Measurements from ENCODE around the gene CYFIP2. TPM values are rescaled to one million over a fixed set of nuclear protein-coding genes. Genes with fewer than 3 reads are reported as not detected.

Gene CYFIP2
- total and polyA plus RNA-seq, 2 of the 8 experiments (the other 6 are each of a cell fraction or from before 2014, with no cell fraction given) = 45.1 to 80.6 TPM

DNA sequence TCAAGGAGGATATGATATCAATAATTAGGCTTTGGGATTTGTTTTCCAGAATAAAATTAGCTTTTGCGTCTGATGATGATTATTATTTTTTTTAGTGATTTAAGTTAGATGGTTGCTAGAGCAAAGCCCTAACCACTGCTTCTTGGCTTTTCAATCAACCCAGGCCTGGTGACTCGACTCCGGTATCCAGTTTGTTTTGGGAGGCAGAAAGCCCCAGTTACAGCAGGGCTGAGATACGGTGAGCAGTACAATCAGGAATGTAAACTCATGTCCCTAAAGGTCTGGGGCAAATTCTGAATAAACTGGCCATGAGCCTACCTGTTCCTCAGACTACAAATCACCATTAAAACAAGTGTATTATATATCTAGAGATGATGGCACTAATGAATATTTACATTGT, 24.4 kb upstream of the CYFIP2 start:
- DNase-seq (ENCODE audit: low read depth in 1 of 2, low spot score in 2 of 2) (no peak), FAIRE-seq (no peak)
- Histone ChIP-seq H3K4ac (replicated peaks; ENCODE audit: insufficient read length, low read depth, low read length) (no peak overlapping the region), H2BK15ac (ENCODE audit: low read length) (no peak overlapping the region), H3K18ac (ENCODE audit: extremely low read depth, low read length) (no peak overlapping the region), H3K79me2 (ENCODE audit: control insufficient read depth in 1 of 2, insufficient read depth in 2 of 2, low read length in 2 of 2) (no peaks in the 10 kb centered on the region), H3K9ac (replicated peaks in 1 of 4; ENCODE audit: extremely low read depth in 1 of 4, low read depth in 3 of 4, low read length in 3 of 4) (no peak overlapping the region), H3K36me3 (ENCODE audit: control insufficient read depth in 2 of 4, insufficient read depth in 4 of 4, low read length in 3 of 4) (no peaks in the 10 kb centered on the region), H3K27me3 (replicated peaks in 1 of 4; ENCODE audit: control insufficient read depth in 3 of 4, extremely low read depth in 1 of 4, insufficient read depth in 3 of 4, low read length in 3 of 4) (no peaks in the 10 kb centered on the region), H2AK5ac (ENCODE audit: low read depth, low read length) (no peak overlapping the region), H3K9me3 (ENCODE audit: insufficient read depth in 2 of 2, low read depth in 1 of 2, low read length in 1 of 2) (no peaks in the 10 kb centered on the region), H3K23me2 (ENCODE audit: low read depth, low read length) (no peaks in the 10 kb centered on the region), H2BK5ac (ENCODE audit: low read depth, low read length) (no peak overlapping the region), H3K56ac (replicated peaks; ENCODE audit: insufficient read length, low read depth, low read length) (no peak overlapping the region), H3K27ac (ENCODE audit: low read depth, low read length) (no peak overlapping the region), H4K8ac (ENCODE audit: extremely low read depth, insufficient read depth, low read length) (no peak overlapping the region), H3K79me1 (ENCODE audit: low read depth, low read length) (no peaks in the 10 kb centered on the region), H4K20me1 (replicated peaks in 1 of 2; ENCODE audit: control insufficient read depth in 1 of 2, insufficient read depth in 2 of 2, low read length in 2 of 2) (no peaks in the 10 kb centered on the region), H3K23ac (ENCODE audit: insufficient read length) (no peak overlapping the region), H3K4me2 (ENCODE audit: insufficient read depth in 1 of 2, low read depth in 2 of 2, low read length in 2 of 2) (no peak overlapping the region), H3K4me3 (ENCODE audit: extremely low read depth in 1 of 4, insufficient read depth in 2 of 4, low read depth in 3 of 4, low read length in 4 of 4) (no peak overlapping the region), H2BK120ac (replicated peaks; ENCODE audit: low read depth, low read length) (no peak overlapping the region), H4K5ac (ENCODE audit: insufficient read length, low read depth, low read length) (no peak overlapping the region), H3K4me1 (replicated peaks in 1 of 4; ENCODE audit: control insufficient read depth in 3 of 4, insufficient read depth in 4 of 4, low read length in 3 of 4) (peaks cover 0 to 6% (median 2%) of the 10 kb centered on the region in 4 experiments; a peak in 1 of 7 replicates), H2BK12ac (ENCODE audit: low read depth, low read length) (no peak overlapping the region), H3K14ac (ENCODE audit: insufficient read length) (no peak overlapping the region), H2BK20ac (ENCODE audit: low read length) (no peak overlapping the region), H4K91ac (replicated peaks; ENCODE audit: insufficient read length, low read length) (no peak overlapping the region), H2AFZ (ENCODE audit: low read length) (no peak overlapping the region)
- ChIA-PET POLR2A (ENCODE audit: partially characterized antibody) (no interaction called here), CTCF (ENCODE audit: partially characterized antibody) (interaction anchor here (1.1 to 1.5 kb wide), 2 partner anchors 10 kb away, joined by 3 to 4 read pairs; no protein-coding TSS in a partner anchor)
- WGBS, 2 experiments (ENCODE audit: extremely low coverage in 1 of 2, insufficient coverage in 1 of 2, insufficient read length in 1 of 2, insufficient replicate concordance in 2 of 2, low coverage in 1 of 2, low lambda C conversion rate in 2 of 2, missing lambda C conversion rate in 1 of 2) = 90% methylated on average over 4 of the region's 4 CpGs; no CpG with 5 or more reads in 1 of the 2 experiments
- TF ChIP-seq SIRT6 (IDR thresholded peaks at IDR 0.05; ENCODE audit: low read length) (no peak), HDAC2 (IDR thresholded peaks at IDR 0.05; ENCODE audit: borderline replicate concordance in 1 of 2, low read depth in 2 of 2, low read length in 2 of 2) (no peak), MAFK (IDR thresholded peaks at IDR 0.05; ENCODE audit: low read depth, low read length) (no peak), CHD1 (IDR thresholded peaks at IDR 0.05; ENCODE audit: low read depth, low read length) (no peak), ZNF274 (IDR thresholded peaks at IDR 0.05; ENCODE audit: borderline replicate concordance, extremely low read depth, low read length) (no peak), NRF1 (IDR thresholded peaks at IDR 0.05; ENCODE audit: low read depth, low read length) (no peak), TCF12 (IDR thresholded peaks at IDR 0.05; ENCODE audit: low read depth, low read length) (no peak), BCL11A (IDR thresholded peaks at IDR 0.05; ENCODE audit: low read depth in 2 of 2, low read length in 2 of 2) (no peak), TBP (IDR thresholded peaks at IDR 0.05; ENCODE audit: low read depth, low read length) (no peak), EP300 (IDR thresholded peaks at IDR 0.05; ENCODE audit: borderline replicate concordance in 1 of 2, low read depth in 2 of 2, low read length in 2 of 2) (no peak), SRF (IDR thresholded peaks at IDR 0.05; ENCODE audit: low read depth, low read length) (no peak), POLR2A (IDR thresholded peaks at IDR 0.05; ENCODE audit: control extremely low read depth in 1 of 2, low read depth in 2 of 2, low read length in 2 of 2) (no peak), KDM4A (IDR thresholded peaks at IDR 0.05; ENCODE audit: low read depth, low read length, severe bottlenecking) (no peak), JUND (IDR thresholded peaks at IDR 0.05; ENCODE audit: low read length) (no peak), FOSL1 (IDR thresholded peaks at IDR 0.05; ENCODE audit: insufficient read depth, low read depth, low read length) (no peak), POU5F1 (IDR thresholded peaks at IDR 0.05; ENCODE audit: low read depth, low read length) (no peak)

All from H1 (cell line).